Activated CD8-positive, alpha-beta memory T cell treated with anti-CD3 and anti-CD28 coated beads for 48 hours (primary cell): Measurements from ENCODE around the gene KIF3B.
A peak's percentile ranks its signal among the peaks of the same experiment; 100 is the strongest.
"Not testable (repeated sequence)": the region's sequence is repeated elsewhere in the genome, so short reads cannot be mapped to it uniquely, and the experiment has no call there.

Experiments
- DNase-seq, 3 experiments: peaks; one replicate each; pipeline ENCODE4 v3.0.0-alpha.2; 2020; ENCODE audit warnings: low read depth in 2 of 3, low spot score in 2 of 3

Gene KIF3B

DNA sequence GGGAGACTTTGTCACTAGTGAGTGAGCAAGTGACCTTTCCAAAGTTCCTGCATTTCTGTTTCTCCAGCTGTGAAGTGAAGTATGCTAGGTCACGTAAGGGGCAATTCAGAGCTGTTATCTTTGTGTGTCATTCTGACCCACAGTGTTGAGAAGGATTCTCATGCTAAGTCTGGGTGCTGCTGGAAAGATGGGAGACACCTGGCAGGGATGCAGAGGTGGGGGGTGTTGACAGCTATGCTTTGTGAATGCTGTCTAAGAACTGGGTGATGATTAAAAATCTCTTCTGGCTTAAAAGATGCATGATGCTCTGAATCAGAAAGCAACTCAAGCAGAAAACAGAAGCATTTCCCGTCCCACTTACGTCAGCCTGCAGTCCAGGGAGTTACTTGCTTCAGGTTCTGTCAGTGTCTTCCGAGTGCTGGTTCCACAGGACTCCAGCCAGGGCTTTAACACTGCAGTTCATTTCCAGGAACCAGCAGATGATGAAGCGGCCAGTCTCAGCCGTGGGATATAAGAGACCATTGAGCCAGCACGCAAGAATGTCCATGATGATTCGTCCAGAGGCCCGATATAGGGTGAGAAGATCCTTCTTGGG is 49.7 kb downstream of the KIF3B start:
- no peak for DNase-seq

DNA sequence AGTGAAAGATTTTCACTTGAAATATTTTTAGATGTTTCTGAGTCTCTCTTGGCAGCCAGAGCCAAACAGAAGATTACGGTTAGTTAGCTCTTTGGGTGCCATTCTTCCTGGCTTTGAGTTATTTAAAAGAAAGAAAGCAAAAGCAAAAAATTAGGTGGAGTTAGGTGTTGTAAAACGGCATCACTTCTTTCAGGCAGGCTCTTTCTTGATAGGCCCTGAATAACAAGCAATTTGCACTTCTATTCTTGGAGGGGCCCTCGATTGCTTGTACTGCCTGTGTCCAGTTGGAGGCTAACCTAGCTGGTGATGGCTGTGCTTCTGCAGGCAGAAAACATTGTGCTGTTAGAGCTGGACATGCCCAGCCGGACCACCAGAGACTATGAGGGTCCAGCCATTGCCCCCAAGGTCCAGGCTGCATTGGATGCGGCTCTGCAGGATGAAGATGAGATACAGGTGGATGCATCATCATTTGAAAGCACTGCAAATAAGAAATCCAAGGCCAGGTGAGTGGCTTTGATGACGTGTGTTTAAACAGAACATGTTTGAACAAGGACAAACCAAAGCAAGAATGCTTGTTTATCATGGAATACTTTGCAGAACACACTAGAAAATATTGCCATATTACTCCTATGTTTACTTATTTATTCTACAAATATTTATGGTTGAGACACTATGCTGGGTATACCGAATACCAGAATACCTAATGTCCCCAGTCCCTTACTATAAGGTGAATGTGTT is 52.5 kb downstream of the KIF3B start:
- no peak for DNase-seq

DNA sequence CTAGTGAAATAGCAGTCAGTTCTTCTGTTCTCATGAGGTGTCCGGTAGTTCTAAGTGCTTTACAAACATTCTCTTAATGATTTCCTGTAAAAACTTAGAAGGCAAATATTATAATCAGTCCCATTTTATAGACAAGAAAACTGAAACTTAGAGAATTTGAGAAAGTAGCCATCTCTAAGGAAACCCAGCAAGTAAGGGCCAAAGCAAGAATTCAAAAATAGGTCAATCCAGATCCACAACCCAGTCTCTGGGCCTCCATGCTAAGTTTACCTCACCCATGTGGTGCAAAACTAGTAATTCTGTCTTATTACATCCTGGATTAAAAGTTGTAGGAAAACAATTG is 53.1 kb downstream of the KIF3B start:
- no peak for DNase-seq

DNA sequence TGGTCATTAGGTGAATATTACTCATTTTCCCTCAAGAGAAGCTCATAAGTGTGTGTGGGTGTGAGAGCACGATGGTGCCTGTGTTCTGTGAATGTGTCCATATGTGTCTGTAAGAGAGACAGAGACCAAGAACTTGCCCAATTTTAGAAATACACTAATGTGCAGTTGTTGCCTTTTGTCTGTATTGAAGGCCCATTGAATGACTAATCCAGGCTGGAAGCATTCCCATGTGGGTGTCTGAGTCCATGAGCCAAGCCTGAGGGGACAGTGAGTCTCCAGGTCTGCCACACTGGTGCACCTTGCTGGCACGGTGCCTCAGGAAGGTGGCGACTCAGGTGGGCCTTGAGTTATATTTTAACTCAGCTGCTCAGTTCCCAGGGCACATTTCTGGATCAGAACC is 55.2 kb downstream of the KIF3B start:
- no peak for DNase-seq

DNA sequence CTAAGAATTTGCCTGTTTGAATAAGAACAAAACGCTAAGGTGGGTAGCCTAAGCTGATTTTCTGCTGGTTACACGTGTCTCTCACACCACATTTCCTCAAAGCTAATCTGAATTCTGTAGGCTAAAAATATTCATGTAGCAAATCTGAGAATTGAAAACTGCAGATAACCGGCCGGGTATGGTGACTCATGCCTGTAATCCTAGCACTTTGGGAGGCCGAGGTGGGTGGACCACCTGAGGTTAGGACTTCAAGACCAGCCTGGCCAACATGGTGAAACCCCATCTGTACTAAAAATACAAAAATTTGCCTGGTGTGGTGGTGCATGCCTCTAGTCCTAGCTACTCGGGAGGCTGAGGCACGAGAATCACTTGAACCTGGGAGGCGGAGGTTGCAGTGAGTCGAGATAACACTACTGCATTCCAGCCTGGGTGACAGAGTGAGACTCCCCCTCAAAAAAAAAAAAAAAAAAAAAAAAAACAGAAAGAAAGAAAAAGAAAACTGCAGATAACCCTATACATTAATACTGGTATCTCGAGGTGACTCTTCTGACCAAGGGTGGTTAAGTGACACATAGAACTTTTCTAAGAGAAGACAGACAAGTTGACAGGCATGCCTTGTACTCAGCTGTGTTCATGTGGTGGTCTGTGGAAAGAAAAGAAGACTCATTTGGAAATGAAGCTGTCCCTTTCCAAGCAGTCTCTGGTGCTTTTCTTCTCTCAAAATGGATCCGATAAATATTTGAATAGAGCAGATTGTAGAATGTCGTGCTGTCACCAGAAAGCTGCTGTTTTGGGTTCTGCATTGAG is 55.9 kb downstream of the KIF3B start:
- peak in 2 of 3 experiments; percentile 13 to 41 for DNase-seq

DNA sequence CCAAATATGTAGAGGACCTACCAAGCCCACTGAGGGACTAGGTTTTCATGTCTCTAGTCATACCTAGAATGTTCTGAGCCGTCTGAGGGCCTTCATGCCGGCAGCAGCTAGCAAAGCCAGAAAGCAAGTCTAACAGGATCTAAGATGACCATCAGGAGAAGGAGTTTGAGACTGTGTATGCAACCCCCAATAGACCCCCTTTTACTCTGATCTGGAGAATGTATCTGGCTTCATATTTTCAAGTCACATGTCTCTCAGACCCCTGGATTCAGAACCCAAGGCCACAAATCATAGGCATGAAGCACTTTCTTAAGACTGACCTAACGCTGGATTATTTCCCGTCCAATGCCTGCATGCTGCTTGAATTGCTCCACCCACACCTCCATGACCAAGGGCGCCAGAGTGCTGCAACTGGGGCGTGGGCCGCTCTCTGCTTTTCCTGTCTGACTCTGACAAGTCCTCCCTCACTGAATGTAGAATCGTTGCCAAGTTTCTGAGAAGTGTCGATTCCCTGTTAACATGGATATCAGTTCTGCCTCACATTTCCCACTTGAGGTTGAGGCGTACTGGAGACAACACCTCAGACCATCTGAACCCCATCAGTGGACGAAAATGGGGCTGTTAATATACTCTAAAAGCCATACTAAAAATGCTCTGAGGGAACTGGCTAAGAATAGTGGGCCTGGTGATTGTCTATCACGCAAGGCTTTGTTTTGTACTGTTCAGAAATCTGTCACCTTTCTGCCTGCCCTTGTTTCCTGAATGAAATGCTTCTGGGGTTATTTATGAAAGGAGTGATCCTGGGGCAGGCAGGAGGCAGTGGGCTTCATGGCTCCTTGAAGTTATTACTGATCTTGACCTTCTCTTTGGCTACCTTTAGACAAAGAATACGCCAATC is 56.8 kb downstream of the KIF3B start:
- peak in 1 of 3 experiments; percentile 22 for DNase-seq

DNA sequence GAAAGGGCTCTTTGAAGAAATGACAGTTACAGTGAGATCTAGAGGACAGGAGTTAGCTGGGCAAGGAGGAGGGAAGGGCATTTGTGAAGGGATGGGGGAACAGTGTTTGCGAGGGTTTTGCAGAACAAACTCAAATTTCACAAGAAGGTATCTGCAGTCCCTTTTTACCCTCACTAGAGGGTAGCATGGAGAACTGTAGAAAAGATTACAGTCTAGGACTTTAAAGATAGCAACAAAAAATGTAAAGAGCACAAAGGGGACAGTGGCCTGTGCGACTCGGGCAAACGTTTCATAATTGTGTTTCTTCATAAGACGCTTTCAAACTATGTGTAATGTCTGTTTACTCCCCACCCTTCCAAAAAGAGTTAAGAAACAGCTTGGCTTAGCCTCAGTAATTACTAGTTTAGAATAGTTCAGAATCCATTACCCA is 59.5 kb downstream of the KIF3B start:
- DNase-seq = no peak

DNA sequence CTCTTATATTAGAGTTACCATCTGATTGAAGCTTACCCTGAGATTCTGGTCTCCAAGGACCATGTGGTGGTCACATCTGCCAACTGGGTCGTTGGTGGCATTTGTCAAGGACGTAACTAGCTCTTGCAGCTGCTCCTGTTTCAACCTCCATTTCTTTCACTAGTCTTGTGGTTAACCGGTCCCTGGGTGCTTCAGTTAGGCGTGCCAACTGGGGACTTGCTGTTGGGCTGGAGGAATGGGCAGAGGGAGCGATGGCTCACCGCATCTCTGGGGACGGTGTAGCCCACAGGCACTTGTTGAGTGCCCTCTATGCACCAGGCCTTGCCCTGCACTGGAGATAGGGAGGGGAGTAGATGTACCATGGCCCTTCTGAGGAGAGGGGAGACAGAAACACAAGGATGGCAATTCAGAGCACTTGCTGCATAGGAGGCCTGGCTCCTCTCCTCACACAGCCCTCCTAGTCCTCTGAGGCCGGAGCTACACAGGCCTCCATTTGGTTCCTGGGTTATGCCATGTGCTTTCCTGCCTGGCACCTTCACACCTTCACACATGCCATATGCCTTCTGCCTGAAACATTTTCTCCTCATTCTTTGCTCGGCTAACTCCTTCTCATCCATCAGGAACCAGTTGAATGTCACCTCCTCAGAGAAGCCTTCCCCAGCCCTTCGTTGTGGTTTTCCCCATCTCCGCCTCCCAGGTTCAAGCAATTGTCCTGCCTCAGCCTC is 60.6 kb downstream of the KIF3B start:
- DNase-seq = no peak

DNA sequence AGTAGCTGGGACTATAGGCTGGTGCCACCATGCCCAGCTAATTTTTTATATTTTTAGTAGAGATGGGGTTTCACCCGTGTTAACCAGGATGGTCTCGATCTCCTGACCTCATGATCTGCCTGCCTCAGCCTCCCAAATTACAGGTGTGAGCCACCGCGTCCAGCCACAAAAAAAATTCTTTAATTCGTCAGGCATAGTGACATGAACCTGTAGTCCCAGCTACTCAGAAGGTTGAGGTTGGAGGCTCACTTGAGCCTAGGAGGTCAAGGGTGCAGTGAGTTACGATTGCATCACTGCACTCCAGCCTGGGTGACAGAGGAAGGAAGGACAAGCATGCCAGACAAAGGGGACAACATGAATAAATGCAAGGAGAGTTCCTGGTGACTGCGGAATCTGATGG is 61.2 kb downstream of the KIF3B start:
- DNase-seq = no peak

DNA sequence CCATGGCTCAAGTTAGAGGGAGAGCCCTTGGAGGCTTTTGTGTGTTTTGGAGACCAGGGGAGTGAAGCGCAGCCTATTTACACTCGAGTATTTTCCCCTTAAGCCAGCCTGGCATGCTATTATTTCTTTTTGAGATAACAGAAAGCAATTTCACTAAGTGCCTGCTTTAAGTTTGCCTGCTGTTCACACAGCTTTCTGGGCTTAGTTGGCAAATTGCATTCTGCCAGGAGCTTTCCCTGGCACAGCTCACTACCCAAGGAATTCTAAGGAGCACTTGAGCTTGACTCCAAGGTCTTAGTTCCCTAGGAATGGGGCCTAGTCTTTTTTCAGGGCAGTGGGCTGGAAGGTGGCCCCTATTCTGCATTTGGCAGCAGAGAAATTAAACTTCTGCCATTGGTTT is 61.7 kb downstream of the KIF3B start:
- DNase-seq = no peak

DNA sequence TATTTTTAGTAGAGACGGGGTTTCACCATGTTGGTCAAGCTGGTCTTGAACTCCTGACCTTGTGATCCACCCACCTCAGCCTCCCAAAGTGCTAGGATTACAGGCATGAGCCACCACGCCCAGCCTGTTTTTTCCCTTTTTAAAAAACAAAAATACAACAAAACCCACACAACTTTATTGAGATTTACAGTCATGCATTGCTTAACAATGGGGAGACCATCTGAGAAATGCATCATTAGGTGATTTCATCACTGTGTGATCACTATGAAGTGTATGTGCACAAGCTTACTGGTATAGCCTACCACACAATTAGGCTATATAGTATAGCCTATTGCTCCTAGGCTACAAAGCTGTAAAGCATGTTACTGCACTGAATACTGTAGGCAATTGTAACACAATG is 63.6 kb downstream of the KIF3B start:
- not testable (repeated sequence) for DNase-seq

DNA sequence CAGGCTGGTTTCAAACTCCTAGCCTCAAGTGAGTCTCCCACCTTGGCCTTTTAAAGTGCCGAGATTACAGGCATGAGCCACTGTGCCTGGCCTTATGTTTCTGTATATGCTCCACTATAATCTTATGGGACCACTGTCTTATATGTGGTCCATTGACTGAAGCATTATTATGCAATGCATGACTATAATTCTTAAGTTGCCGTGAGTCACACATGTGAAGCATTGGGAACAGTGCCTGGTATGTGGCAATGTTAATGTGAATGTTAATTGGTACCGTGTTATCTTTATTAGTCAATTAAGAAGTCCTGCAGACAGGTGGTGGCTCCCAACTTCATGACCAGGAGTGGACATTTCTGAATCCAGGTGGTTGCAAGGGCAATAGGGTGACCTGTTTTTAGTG is 66.0 kb downstream of the KIF3B start:
- DNase-seq = no peak

DNA sequence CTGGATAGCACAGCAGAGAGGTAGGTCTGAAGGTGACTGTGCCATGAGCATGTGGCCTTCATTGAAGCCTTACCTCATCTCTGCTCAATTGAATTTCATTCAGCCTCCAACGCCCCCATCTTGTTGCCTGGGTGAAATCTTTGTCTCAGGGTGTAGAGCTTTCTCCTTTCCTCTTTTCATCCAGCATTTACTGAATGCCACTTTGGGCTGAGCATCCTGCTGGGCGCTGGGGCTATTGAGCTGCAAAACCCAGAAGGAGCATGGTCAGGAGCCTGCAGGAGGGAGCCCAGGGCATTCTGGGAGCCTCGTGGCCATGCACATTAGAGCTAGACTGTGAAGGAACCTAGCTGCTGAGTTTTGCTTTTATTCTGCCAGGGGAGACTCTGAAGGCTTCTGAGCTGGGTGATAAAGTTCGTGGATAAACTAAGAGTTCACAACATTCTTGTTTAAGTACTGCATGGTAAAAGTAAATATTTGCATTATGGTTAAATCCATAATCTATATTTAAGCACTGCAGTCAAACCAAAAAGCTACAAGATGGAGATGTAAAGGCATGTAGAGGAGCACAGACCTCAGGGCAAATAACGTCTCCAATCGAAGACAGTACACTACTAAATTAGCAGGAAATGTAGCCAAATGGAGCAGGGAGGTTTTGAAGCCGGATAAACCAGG is 67.5 kb downstream of the KIF3B start:
- DNase-seq = no peak

DNA sequence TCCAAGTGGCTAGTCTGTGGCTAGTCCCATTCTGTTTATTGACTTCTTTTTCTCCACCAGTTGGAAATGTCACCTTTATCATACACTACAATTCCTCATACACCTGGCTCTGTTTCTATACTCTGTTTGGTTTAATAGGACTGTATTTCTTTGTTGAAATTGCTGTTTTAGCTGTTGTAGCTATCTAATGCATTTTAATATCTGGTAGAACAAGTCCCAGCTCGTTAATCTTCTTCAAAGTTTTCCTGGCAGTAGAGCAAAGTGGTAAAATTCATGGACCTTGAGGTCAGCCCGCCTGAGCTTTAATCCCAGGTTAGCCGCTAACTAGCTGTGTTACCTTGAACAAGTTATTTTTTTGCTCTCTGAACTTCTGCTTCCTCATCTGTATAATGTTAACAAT is 70.8 kb downstream of the KIF3B start:
- no peak for DNase-seq

DNA sequence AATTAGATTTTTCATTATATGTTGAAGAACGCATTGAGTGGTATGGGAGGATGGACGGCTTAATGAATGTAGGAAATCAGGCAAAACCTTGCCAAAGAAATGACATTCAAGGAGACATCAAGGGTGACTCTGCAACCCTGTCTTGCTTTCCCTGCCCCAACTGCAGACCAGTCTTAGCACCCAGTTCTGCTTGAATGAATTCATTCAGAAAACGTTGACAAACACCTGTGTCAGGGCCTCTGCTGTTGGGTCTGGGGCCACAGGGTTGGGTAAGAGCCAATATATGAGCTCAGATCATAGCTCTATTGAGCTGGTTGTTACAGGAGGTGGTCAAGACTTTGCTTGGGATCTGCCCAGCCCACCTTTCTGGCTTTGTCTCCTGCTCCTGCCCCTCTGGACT is 73.0 kb downstream of the KIF3B start:
- no peak for DNase-seq

DNA sequence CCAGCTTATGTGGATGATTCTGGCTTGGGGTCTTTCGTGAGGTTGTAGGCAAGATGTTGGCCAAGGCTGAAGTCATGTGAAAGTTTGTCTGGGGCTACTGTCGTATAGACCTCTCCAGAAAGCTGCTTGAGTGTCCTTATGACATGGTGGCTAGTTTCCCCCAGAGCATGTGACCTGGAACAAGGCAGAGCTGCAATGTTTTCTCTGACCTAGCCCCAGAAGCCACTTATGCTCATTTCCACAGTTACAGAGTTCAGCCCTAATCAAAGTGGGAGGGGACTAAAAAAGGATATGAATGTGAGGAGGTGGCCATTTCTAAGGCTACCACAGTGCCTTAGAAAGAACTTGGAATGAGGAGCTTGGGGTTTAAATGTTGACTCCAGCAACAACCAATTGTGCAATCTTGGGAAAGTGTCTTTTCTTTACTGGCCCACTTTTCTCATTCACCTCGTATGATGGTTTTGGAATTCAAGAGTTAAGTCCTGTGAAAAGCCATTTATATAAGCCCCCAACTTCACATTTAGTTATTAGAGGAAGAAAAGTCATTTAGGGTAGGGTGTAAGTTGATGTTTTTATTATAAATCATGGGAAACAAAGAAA is 74.8 kb downstream of the KIF3B start:
- no peak for DNase-seq

DNA sequence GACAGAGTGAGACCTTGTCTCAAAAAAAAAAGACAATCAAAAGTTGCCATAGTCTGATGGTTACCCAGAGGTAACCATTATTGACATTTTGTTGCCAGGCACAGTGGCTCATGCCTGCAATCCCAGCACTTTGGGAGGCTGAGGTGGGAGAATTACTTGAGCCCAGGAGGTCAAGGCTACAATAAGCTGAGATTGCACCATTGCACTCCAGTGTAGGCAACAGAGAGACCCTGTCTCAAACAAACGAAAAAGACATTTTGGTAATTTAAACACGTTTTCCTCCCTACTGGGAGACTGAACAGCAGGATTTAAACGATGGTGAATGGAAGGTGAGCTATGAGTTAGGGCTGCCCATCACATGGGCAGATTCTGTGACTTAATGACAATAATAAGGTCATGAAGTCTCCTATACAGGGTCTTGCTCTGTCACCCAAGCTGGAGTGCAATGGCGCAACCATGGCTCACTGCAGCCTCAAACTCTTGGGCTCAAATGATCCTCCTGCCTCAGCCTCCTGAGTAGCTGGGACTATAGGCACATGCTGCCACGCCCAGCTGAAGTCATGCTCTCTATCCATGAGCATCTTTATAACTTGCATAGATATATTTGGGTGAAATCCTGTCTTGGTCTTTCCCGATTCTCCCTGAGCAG is 76.5 kb downstream of the KIF3B start:
- DNase-seq = no peak

DNA sequence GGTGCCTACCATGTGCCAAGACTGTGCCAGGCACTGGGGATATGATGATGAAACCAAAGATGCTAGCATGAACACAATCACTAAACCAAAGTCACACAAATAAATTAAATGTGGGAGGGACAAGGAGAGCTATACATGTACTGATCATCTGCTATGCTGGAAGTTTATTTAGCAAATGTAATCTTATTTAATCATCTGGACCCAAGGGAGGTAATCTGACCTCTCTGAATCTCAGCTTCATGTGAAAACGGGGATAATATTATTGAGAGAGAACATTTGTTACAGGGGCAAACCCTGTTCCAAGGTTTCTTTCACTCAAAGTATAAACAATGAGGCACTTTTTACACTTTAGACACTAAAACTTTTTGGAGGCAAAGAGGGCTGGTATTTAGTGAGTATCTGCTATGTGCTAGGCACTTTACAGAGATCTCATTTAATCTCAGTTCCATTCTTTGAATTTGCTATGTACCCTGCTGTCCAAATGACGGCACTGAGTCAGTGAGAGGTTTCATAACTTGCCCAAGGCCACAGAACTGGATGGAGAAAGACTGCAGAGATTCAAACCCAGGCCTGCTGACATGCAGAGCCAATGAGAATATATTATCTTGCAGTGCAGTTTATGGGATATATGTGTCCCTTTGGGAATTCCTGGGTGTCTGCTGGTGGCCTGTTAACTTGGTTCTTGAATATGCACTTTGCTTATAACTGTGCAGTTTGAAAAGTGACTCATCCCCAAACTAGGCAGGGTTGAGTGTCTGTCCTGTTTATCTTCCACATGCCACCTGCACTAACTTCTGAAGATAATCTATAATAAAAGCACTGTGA is 77.4 kb downstream of the KIF3B start:
- no peak for DNase-seq
